ENCODE results near the gene MEGF8. TPM values are rescaled to one million over a fixed set of nuclear protein-coding genes. Genes with fewer than 3 reads are reported as not detected.

The MEGF8 gene
- total and polyA plus RNA-seq, 2 of the 13 experiments (the other 11 are each of a cell fraction or from before 2014, with no cell fraction given), result 4.0 to 8.8 TPM

DNA sequence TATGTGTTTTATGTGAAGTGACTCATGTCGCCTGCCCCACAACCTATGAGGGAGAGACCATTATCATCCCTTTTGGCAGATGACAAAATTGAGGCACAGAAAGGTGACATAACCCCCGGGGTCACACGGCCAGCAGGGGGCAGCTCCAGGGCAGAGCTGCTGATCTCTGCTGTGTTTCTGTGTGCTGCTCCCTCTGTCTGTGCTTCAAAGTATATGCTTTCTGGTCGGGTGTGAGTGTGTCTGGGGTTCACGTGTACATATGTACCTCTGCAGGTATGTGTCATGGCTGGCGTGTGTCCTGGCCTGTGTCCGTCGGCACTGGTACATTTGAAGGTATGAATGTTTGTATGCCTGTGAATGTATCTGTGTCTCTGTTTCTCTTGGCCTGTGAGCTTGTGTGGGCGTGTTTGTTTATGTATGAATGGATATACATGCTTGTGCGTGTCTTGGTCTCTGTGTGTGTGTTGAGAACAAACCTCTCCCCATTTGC lies 94.7 kb downstream of the MEGF8 start (continued):
- TF ChIP-seq, protein P1, sequence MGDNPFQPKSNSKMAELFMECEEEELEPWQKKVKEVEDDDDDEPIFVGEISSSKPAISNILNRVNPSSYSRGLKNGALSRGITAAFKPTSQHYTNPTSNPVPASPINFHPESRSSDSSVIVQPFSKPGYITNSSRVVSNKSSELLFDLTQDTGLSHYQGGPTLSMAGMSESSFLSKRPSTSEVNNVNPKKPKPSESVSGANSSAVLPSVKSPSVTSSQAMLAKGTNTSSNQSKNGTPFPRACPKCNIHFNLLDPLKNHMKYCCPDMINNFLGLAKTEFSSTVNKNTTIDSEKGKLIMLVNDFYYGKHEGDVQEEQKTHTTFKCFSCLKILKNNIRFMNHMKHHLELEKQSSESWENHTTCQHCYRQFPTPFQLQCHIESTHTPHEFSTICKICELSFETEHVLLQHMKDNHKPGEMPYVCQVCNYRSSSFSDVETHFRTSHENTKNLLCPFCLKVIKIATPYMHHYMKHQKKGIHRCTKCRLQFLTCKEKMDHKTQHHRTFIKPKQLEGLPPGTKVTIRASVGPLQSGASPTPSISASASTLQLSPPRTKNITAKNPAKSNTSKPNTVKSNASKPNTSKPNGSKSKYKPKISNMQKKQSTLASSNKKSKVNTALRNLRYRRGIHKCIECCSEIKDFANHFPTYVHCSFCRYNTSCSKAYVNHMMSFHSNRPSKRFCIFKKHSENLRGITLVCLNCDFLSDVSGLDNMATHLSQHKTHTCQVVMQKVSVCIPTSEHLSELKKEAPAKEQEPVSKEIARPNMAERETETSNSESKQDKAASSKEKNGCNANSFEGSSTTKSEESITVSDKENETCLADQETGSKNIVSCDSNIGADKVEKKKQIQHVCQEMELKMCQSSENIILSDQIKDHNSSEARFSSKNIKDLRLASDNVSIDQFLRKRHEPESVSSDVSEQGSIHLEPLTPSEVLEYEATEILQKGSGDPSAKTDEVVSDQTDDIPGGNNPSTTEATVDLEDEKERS (CRISPR knock-in tag; IDR thresholded peaks at IDR 0.05), result no peak
- TF ChIP-seq KAT7 (CRISPR knock-in tag; IDR thresholded peaks at IDR 0.05; ENCODE audit: borderline replicate concordance) (no peak), RCOR2 (CRISPR knock-in tag; IDR thresholded peaks at IDR 0.05) (peak; percentile 72; the same call in 1 of the 2 replicates), ZNF547 (CRISPR knock-in tag; IDR thresholded peaks at IDR 0.05) (no peak), ZNF282 (IDR thresholded peaks at IDR 0.05; ENCODE audit: partially characterized antibody) (no peak), ZNF367 (CRISPR knock-in tag; IDR thresholded peaks at IDR 0.05; ENCODE audit: borderline replicate concordance) (no peak), ZNF431 (CRISPR knock-in tag; IDR thresholded peaks at IDR 0.05; ENCODE audit: borderline replicate concordance, low read depth) (no peak), PAX8 (CRISPR knock-in tag; IDR thresholded peaks at IDR 0.05; ENCODE audit: borderline replicate concordance) (no peak), RXRA (CRISPR knock-in tag; IDR thresholded peaks at IDR 0.05) (0 out of 2 replicates have a peak, but pooled peaks have one; percentile 27), ZNF343 (CRISPR knock-in tag; IDR thresholded peaks at IDR 0.05) (no peak), ZNF337 (CRISPR knock-in tag; IDR thresholded peaks at IDR 0.05; ENCODE audit: borderline replicate concordance, low read depth) (no peak), ZNF124 (CRISPR knock-in tag; IDR thresholded peaks at IDR 0.05) (no peak), SAP130 (CRISPR knock-in tag; IDR thresholded peaks at IDR 0.05; ENCODE audit: low read depth) (peak; percentile 32), FOXA3 (CRISPR knock-in tag; IDR thresholded peaks at IDR 0.05) (peak; percentile 49), JDP2 (CRISPR knock-in tag; IDR thresholded peaks at IDR 0.05; ENCODE audit: borderline replicate concordance) (no peak)
- TF ChIP-seq, protein P2, sequence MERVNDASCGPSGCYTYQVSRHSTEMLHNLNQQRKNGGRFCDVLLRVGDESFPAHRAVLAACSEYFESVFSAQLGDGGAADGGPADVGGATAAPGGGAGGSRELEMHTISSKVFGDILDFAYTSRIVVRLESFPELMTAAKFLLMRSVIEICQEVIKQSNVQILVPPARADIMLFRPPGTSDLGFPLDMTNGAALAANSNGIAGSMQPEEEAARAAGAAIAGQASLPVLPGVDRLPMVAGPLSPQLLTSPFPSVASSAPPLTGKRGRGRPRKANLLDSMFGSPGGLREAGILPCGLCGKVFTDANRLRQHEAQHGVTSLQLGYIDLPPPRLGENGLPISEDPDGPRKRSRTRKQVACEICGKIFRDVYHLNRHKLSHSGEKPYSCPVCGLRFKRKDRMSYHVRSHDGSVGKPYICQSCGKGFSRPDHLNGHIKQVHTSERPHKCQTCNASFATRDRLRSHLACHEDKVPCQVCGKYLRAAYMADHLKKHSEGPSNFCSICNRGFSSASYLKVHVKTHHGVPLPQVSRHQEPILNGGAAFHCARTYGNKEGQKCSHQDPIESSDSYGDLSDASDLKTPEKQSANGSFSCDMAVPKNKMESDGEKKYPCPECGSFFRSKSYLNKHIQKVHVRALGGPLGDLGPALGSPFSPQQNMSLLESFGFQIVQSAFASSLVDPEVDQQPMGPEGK (CRISPR knock-in tag; IDR thresholded peaks at IDR 0.05), result peak; percentile 43; the same call in 1 of the 2 replicates
- TF ChIP-seq, protein P3, sequence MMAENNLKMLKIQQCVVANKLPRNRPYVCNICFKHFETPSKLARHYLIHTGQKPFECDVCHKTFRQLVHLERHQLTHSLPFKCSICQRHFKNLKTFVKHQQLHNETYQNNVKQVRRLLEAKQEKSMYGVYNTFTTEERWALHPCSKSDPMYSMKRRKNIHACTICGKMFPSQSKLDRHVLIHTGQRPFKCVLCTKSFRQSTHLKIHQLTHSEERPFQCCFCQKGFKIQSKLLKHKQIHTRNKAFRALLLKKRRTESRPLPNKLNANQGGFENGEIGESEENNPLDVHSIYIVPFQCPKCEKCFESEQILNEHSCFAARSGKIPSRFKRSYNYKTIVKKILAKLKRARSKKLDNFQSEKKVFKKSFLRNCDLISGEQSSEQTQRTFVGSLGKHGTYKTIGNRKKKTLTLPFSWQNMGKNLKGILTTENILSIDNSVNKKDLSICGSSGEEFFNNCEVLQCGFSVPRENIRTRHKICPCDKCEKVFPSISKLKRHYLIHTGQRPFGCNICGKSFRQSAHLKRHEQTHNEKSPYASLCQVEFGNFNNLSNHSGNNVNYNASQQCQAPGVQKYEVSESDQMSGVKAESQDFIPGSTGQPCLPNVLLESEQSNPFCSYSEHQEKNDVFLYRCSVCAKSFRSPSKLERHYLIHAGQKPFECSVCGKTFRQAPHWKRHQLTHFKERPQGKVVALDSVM (CRISPR knock-in tag; IDR thresholded peaks at IDR 0.05), result no peak
- TF ChIP-seq, protein P4, sequence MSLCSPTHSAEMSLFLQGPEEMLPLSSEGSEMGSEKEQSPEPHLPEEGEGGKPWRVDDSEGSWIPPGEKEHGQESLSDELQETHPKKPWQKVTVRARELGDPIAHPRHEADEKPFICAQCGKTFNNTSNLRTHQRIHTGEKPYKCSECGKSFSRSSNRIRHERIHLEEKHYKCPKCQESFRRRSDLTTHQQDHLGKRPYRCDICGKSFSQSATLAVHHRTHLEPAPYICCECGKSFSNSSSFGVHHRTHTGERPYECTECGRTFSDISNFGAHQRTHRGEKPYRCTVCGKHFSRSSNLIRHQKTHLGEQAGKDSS (CRISPR knock-in tag; IDR thresholded peaks at IDR 0.05; ENCODE audit: borderline replicate concordance, low read depth), result 0 out of 2 replicates have a peak, but pooled peaks have one; percentile 34
- TF ChIP-seq, protein P5, sequence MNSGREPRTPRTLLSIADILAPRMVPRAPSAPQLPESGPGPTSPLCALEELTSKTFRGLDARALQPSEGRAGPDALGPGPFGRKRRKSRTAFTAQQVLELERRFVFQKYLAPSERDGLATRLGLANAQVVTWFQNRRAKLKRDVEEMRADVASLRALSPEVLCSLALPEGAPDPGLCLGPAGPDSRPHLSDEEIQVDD (CRISPR knock-in tag; IDR thresholded peaks at IDR 0.05; ENCODE audit: borderline replicate concordance), result no peak
- TF ChIP-seq, protein P6, sequence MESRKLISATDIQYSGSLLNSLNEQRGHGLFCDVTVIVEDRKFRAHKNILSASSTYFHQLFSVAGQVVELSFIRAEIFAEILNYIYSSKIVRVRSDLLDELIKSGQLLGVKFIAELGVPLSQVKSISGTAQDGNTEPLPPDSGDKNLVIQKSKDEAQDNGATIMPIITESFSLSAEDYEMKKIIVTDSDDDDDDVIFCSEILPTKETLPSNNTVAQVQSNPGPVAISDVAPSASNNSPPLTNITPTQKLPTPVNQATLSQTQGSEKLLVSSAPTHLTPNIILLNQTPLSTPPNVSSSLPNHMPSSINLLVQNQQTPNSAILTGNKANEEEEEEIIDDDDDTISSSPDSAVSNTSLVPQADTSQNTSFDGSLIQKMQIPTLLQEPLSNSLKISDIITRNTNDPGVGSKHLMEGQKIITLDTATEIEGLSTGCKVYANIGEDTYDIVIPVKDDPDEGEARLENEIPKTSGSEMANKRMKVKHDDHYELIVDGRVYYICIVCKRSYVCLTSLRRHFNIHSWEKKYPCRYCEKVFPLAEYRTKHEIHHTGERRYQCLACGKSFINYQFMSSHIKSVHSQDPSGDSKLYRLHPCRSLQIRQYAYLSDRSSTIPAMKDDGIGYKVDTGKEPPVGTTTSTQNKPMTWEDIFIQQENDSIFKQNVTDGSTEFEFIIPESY (CRISPR knock-in tag; IDR thresholded peaks at IDR 0.05), result peak; percentile 40; the same call in 1 of the 2 replicates
